ENCODE data around the gene KIAA1671. TPM values are rescaled to one million over a fixed set of nuclear protein-coding genes. Genes with fewer than 3 reads are reported as not detected.

Gene KIAA1671
- total RNA-seq, 1 donor from 2014 or later, result 11.4 TPM

GRCh38 chr22:24944217-24944937, 8.1 kb upstream of the KIAA1671 start:
- H3K27ac Mint-ChIP-seq, result no peak overlapping the region
- H3K9me3 Mint-ChIP-seq, result no peaks in the 10 kb centered on the region
- no peak for DNase-seq
- peaks cover 22% of the 10 kb centered on the region for H3K27me3 Mint-ChIP-seq
- H3K4me3 Mint-ChIP-seq, result no peak overlapping the region
- no peaks in the 10 kb centered on the region for H3K36me3 Mint-ChIP-seq (ENCODE audit: low read depth)
- H3K4me1 Mint-ChIP-seq, result peaks cover 5% of the 10 kb centered on the region
- intact Hi-C loops (cut with micrococcal nuclease), result no loop called here

GRCh38 chr22:24945430-24945829, 7.1 kb upstream of the KIAA1671 start:
- Mint-ChIP-seq H3K9me3 (no peaks in the 10 kb centered on the region), H3K36me3 (ENCODE audit: low read depth) (no peaks in the 10 kb centered on the region), H3K4me1 (peaks cover 10% of the 10 kb centered on the region), H3K4me3 (no peak overlapping the region), H3K27me3 (peaks cover 30% of the 10 kb centered on the region), H3K27ac (no peak overlapping the region)
- intact Hi-C loops (cut with micrococcal nuclease), result no loop called here
- DNase-seq, result no peak

- H3K27ac Mint-ChIP-seq, result no peak overlapping the region
- no peak overlapping the region for H3K4me3 Mint-ChIP-seq
- H3K27me3 Mint-ChIP-seq, result peaks cover 41% of the 10 kb centered on the region
- DNase-seq, result no peak
- no peaks in the 10 kb centered on the region for H3K9me3 Mint-ChIP-seq
- H3K4me1 Mint-ChIP-seq, result peaks cover 20% of the 10 kb centered on the region
- H3K36me3 Mint-ChIP-seq (ENCODE audit: low read depth), result no peaks in the 10 kb centered on the region
- intact Hi-C loops (cut with micrococcal nuclease), result no loop called here
Observed at GRCh38 chr22:24947383-24947782, 5.1 kb upstream of the KIAA1671 start.

- no peaks in the 10 kb centered on the region for H3K36me3 Mint-ChIP-seq (ENCODE audit: low read depth)
- peaks cover 41% of the 10 kb centered on the region for H3K27me3 Mint-ChIP-seq
- no peak for DNase-seq
- H3K9me3 Mint-ChIP-seq, result no peaks in the 10 kb centered on the region
- peaks cover 20% of the 10 kb centered on the region for H3K4me1 Mint-ChIP-seq
- no peak overlapping the region for H3K27ac Mint-ChIP-seq
- no peak overlapping the region for H3K4me3 Mint-ChIP-seq
- intact Hi-C loops (cut with micrococcal nuclease), result no loop called here
Observed at GRCh38 chr22:24947881-24948280, 4.6 kb upstream of the KIAA1671 start.

- Mint-ChIP-seq H3K9me3 (no peaks in the 10 kb centered on the region), H3K27me3 (peaks cover 45% of the 10 kb centered on the region), H3K4me1 (peaks cover 24% of the 10 kb centered on the region), H3K27ac (no peak overlapping the region), H3K4me3 (no peak overlapping the region), H3K36me3 (ENCODE audit: low read depth) (no peaks in the 10 kb centered on the region)
- DNase-seq, result no peak
- intact Hi-C loops (cut with micrococcal nuclease), result no loop called here
Observed at GRCh38 chr22:24948356-24949202, 3.9 kb upstream of the KIAA1671 start.

GRCh38 chr22:24950272-24950902, 2.1 kb upstream of the KIAA1671 start:
- peaks cover 52% of the 10 kb centered on the region for H3K27me3 Mint-ChIP-seq
- H3K36me3 Mint-ChIP-seq (ENCODE audit: low read depth), result no peaks in the 10 kb centered on the region
- peak overlapping the region; percentile 40 for H3K4me3 Mint-ChIP-seq
- no peak for DNase-seq
- no peaks in the 10 kb centered on the region for H3K9me3 Mint-ChIP-seq
- H3K4me1 Mint-ChIP-seq, result peaks cover 25% of the 10 kb centered on the region
- H3K27ac Mint-ChIP-seq, result peak overlapping the region; percentile 40
- intact Hi-C loops (cut with micrococcal nuclease), result no loop called here

GRCh38 chr22:24952837-24953383, 394 bp downstream of the KIAA1671 start:
- H3K4me1 Mint-ChIP-seq, result peaks cover 20% of the 10 kb centered on the region
- no peaks in the 10 kb centered on the region for H3K36me3 Mint-ChIP-seq (ENCODE audit: low read depth)
- H3K4me3 Mint-ChIP-seq, result peak overlapping the region; percentile 72
- no peak overlapping the region for H3K27ac Mint-ChIP-seq
- H3K27me3 Mint-ChIP-seq, result peaks cover 50% of the 10 kb centered on the region
- intact Hi-C loops (cut with micrococcal nuclease), result loop anchor here (1.0 kb wide), 2 partner anchors 41 to 95 kb away; no protein-coding TSS in a partner anchor
- DNase-seq, result no peak
- H3K9me3 Mint-ChIP-seq, result no peaks in the 10 kb centered on the region

GRCh38 chr22:24953384-24954113, 1.0 kb downstream of the KIAA1671 start:
- Mint-ChIP-seq H3K36me3 (ENCODE audit: low read depth) (no peaks in the 10 kb centered on the region), H3K4me3 (peak overlapping the region; percentile 72), H3K9me3 (no peaks in the 10 kb centered on the region), H3K4me1 (peaks cover 20% of the 10 kb centered on the region), H3K27ac (no peak overlapping the region), H3K27me3 (peaks cover 50% of the 10 kb centered on the region)
- DNase-seq, result peak; percentile 65
- intact Hi-C loops (cut with micrococcal nuclease), result no loop called here

GRCh38 chr22:24954114-24954463, 1.6 kb downstream of the KIAA1671 start:
- peak overlapping the region; percentile 15 for H3K4me3 Mint-ChIP-seq
- H3K27ac Mint-ChIP-seq, result no peak overlapping the region
- DNase-seq, result no peak
- H3K4me1 Mint-ChIP-seq, result peaks cover 20% of the 10 kb centered on the region
- intact Hi-C loops (cut with micrococcal nuclease), result no loop called here
- no peaks in the 10 kb centered on the region for H3K9me3 Mint-ChIP-seq
- no peaks in the 10 kb centered on the region for H3K36me3 Mint-ChIP-seq (ENCODE audit: low read depth)
- H3K27me3 Mint-ChIP-seq, result peaks cover 47% of the 10 kb centered on the region

- Mint-ChIP-seq H3K36me3 (ENCODE audit: low read depth) (no peaks in the 10 kb centered on the region), H3K9me3 (no peaks in the 10 kb centered on the region), H3K27ac (no peak overlapping the region), H3K4me3 (no peak overlapping the region), H3K4me1 (peaks cover 20% of the 10 kb centered on the region), H3K27me3 (peaks cover 43% of the 10 kb centered on the region)
- no peak for DNase-seq
- intact Hi-C loops (cut with micrococcal nuclease), result no loop called here
Observed at GRCh38 chr22:24954856-24955255, 2.3 kb downstream of the KIAA1671 start.

GRCh38 chr22:24957043-24957442, 4.5 kb downstream of the KIAA1671 start:
- Mint-ChIP-seq H3K4me3 (no peak overlapping the region), H3K36me3 (ENCODE audit: low read depth) (no peaks in the 10 kb centered on the region), H3K27ac (no peak overlapping the region), H3K27me3 (peaks cover 32% of the 10 kb centered on the region), H3K9me3 (no peaks in the 10 kb centered on the region), H3K4me1 (peaks cover 7% of the 10 kb centered on the region)
- intact Hi-C loops (cut with micrococcal nuclease), result no loop called here
- no peak for DNase-seq

- Mint-ChIP-seq H3K27ac (no peak overlapping the region), H3K36me3 (ENCODE audit: low read depth) (no peaks in the 10 kb centered on the region), H3K4me3 (no peak overlapping the region), H3K4me1 (no peaks in the 10 kb centered on the region), H3K9me3 (no peaks in the 10 kb centered on the region), H3K27me3 (peaks cover 7% of the 10 kb centered on the region)
- DNase-seq, result no peak
- intact Hi-C loops (cut with micrococcal nuclease), result no loop called here
Observed at GRCh38 chr22:24961217-24961844, 8.8 kb downstream of the KIAA1671 start.

GRCh38 chr22:24962094-24962493, 9.6 kb downstream of the KIAA1671 start:
- intact Hi-C loops (cut with micrococcal nuclease), result no loop called here
- Mint-ChIP-seq H3K36me3 (ENCODE audit: low read depth) (no peaks in the 10 kb centered on the region), H3K4me3 (no peak overlapping the region), H3K4me1 (no peaks in the 10 kb centered on the region), H3K27me3 (peaks cover 4% of the 10 kb centered on the region), H3K9me3 (no peaks in the 10 kb centered on the region), H3K27ac (no peak overlapping the region)
- DNase-seq, result no peak

All from activated CD4-positive, alpha-beta T cell treated with anti-CD3 and anti-CD28 coated beads, Interleukin-2, amount 10 ng/mL, durations not matched to agents 24 days and 14 days (primary cell).